HCT116 (cell line): ENCODE results near the gene NAP1L1. TPM values are rescaled to one million over a fixed set of nuclear protein-coding genes. Genes with fewer than 3 reads are reported as not detected.

Experiments used
- ATAC-seq: fragments of 200-7000 bp; cut with Tn5 transposase; 2 replicates; pipeline ENCODE4 v1.9.1; 2020; ENCODE audit warnings: mild to moderate bottlenecking, moderate library complexity
- BruUV-seq: library from RNA; stranded (reverse); fragments of 400-500 nt; replicated peaks from 2 replicates; lab custom pipeline; 2021; lab: Mats Ljungman, UMichigan
- CTCF ChIA-PET: fragments of 300-600 bp; sonication (Branson Sonifier 250); formaldehyde crosslinking; loops from one replicate; lab custom pipeline; 2021; ENCODE audit warnings: antibody characterized with exemption; lab: Charles Lee
- POLR2A ChIA-PET: fragments of 300-600, 350-600 bp; sonication (Branson Sonifier 250); formaldehyde crosslinking; loops from one replicate; lab custom pipeline; 2021; ENCODE audit warnings: antibody characterized with exemption; lab: Charles Lee
- RAD21 ChIA-PET, 2 experiments: fragments of 300-600 bp; sonication (Branson Sonifier 250); formaldehyde crosslinking; loops; one replicate each; lab custom pipeline; 2023; ENCODE audit warnings: low total read pairs in 2 of 2; ENCODE audit not compliant: uncharacterized antibody in 2 of 2, unreplicated experiment in 2 of 2, low non-redundant PET in 1 of 2; lab: Charles Lee
- DNase-seq: peaks from one replicate; pipeline ENCODE4 v3.0.0-alpha.2; 2010; ENCODE audit warnings: low read depth, low spot score
- H2AFZ ChIP-seq: fragments of 200-600 bp; shearing (Covaris generic), sonication (generic); 2 replicates; pipeline ENCODE4 v1.6.1; 2017; ENCODE audit warnings: low read depth, mixed run types, mixed read lengths, antibody characterized with exemption, low read length; ENCODE audit not compliant: poor library complexity, severe bottlenecking
- H3K27ac ChIP-seq: 2 replicates; pipeline ENCODE4 v1.5.1; 2012; ENCODE audit warnings: low read depth, low read length
- H3K27me3 ChIP-seq: fragments of 200-600 bp; sonication (generic); 2 replicates; pipeline ENCODE4 v1.6.1; 2016; ENCODE audit warnings: mixed run types, low read length, mixed read lengths; ENCODE audit not compliant: insufficient read depth
- H3K36me3 ChIP-seq, 2 experiments: fragments of 200-500 bp in 1 of 2; fragments of 200-600 bp in 1 of 2; sonication (Bioruptor generic) in 1 of 2; sonication (generic) in 1 of 2; 2 replicates each; pipeline versions ENCODE4 v1.5.1 to v1.6.1; 2014 to 2016; ENCODE audit warnings: low read length in 2 of 2, inconsistent platforms in 1 of 2, mixed read lengths in 1 of 2, mixed run types in 1 of 2; ENCODE audit not compliant: insufficient read depth in 2 of 2, control insufficient read depth in 1 of 2
- H3K4me1 ChIP-seq, 2 experiments: fragments of 200-600 bp in 1 of 2; sonication (generic) in 1 of 2; 2 replicates each; pipeline versions ENCODE4 v1.5.1 to v1.6.1; 2012 to 2017; ENCODE audit warnings: low read length in 2 of 2, inconsistent platforms in 1 of 2, mild to moderate bottlenecking in 1 of 2, mixed read lengths in 1 of 2, mixed run types in 1 of 2, moderate library complexity in 1 of 2; ENCODE audit not compliant: insufficient read depth in 2 of 2, control insufficient read depth in 1 of 2
- H3K4me2 ChIP-seq: fragments of 200-600 bp; sonication (generic); 2 replicates; pipeline ENCODE4 v1.6.1; 2017; ENCODE audit warnings: mixed run types, low read length, mixed read lengths
- H3K4me3 ChIP-seq, 2 experiments: fragments of 200-600 bp in 1 of 2; sonication (generic) in 1 of 2; replicated peaks in 1 of 2; 2 replicates each; pipeline ENCODE4 v1.5.1; 2011 to 2016; ENCODE audit warnings: low read length in 2 of 2, control low read depth in 1 of 2, low read depth in 1 of 2, mild to moderate bottlenecking in 1 of 2, mixed read lengths in 1 of 2, mixed run types in 1 of 2
- H3K79me2 ChIP-seq: fragments of 200-600 bp; sonication (generic); 2 replicates; pipeline ENCODE4 v1.6.1; 2017; ENCODE audit warnings: mild to moderate bottlenecking, mixed run types, low read length, moderate library complexity, mixed read lengths; ENCODE audit not compliant: insufficient read depth
- H3K9ac ChIP-seq: fragments of 200-600 bp; sonication (generic); 2 replicates; pipeline ENCODE4 v1.6.1; 2016; ENCODE audit warnings: low read length, mixed read lengths
- H3K9me2 ChIP-seq: fragments of 200-600 bp; sonication (generic), shearing (Covaris generic); 2 replicates; pipeline ENCODE4 v1.6.1; 2017; ENCODE audit warnings: mixed run types, mild to moderate bottlenecking, moderate library complexity; ENCODE audit not compliant: insufficient read depth
- H3K9me3 ChIP-seq, 2 experiments: fragments of 200-500 bp in 1 of 2; fragments of 200-600 bp in 1 of 2; sonication (Bioruptor generic) in 1 of 2; sonication (generic) in 1 of 2; 2 replicates each; pipeline ENCODE4 v1.6.1; 2014 to 2017; ENCODE audit warnings: low read length in 2 of 2, mixed read lengths in 2 of 2, inconsistent platforms in 1 of 2, low read depth in 1 of 2, mild to moderate bottlenecking in 1 of 2, mixed run types in 1 of 2, moderate library complexity in 1 of 2; ENCODE audit not compliant: control insufficient read depth in 1 of 2, insufficient read depth in 1 of 2
- H4K20me1 ChIP-seq: fragments of 200-600 bp; sonication (generic), shearing (Covaris generic); 2 replicates; pipeline ENCODE4 v1.6.1; 2017; ENCODE audit warnings: mixed run types, mild to moderate bottlenecking, moderate library complexity; ENCODE audit not compliant: insufficient read depth
- CBX3 ChIP-seq: IDR thresholded peaks from 2 replicates; pipeline ENCODE4 v1.6.1; 2012; ENCODE audit warnings: low read depth
- CEBPB ChIP-seq: IDR thresholded peaks from 2 replicates; pipeline ENCODE4 v1.6.1; 2012; ENCODE audit warnings: low read depth
- ELF1 ChIP-seq: IDR thresholded peaks from 2 replicates; pipeline ENCODE4 v1.6.1; 2012; ENCODE audit warnings: low read depth, borderline replicate concordance
- EZH2phosphoT487 ChIP-seq: fragments of 200-600 bp; IDR thresholded peaks from 2 replicates; pipeline ENCODE4 v1.6.1; 2018; ENCODE audit warnings: antibody characterized with exemption, borderline replicate concordance
- FOSL1 ChIP-seq: IDR thresholded peaks from 2 replicates; pipeline ENCODE4 v1.6.1; 2012; ENCODE audit warnings: low read depth
- JUND ChIP-seq: IDR thresholded peaks from 2 replicates; pipeline ENCODE4 v1.6.1; 2012
- POLR2A ChIP-seq: IDR thresholded peaks from 2 replicates; pipeline ENCODE4 v1.7.0; 2011; ENCODE audit warnings: borderline replicate concordance; ENCODE audit not compliant: insufficient read depth, insufficient read length; ENCODE audit errors: extremely low read depth
- POLR2AphosphoS5 ChIP-seq: IDR thresholded peaks from 2 replicates; pipeline ENCODE4 v1.6.1; 2011; ENCODE audit warnings: mild to moderate bottlenecking, low read depth, low read length, moderate library complexity
- RAD21 ChIP-seq: IDR thresholded peaks from 2 replicates; pipeline ENCODE4 v1.6.1; 2012; ENCODE audit warnings: low read depth, mild to moderate bottlenecking
- SIN3A ChIP-seq: IDR thresholded peaks from 2 replicates; pipeline ENCODE4 v1.6.1; 2012; ENCODE audit warnings: low read depth
- SP1 ChIP-seq: IDR thresholded peaks from 2 replicates; pipeline ENCODE4 v1.6.1; 2012; ENCODE audit warnings: low read depth
- SRF ChIP-seq: IDR thresholded peaks from 2 replicates; pipeline ENCODE4 v1.6.1; 2012; ENCODE audit warnings: low read depth
- TCF7L2 ChIP-seq: IDR thresholded peaks from 2 replicates; pipeline ENCODE4 v1.7.0; 2011; ENCODE audit warnings: borderline replicate concordance, inconsistent platforms; ENCODE audit not compliant: insufficient read depth, insufficient read length; ENCODE audit errors: extremely low read depth
- ZFX ChIP-seq: fragments of 450-650 bp; IDR thresholded peaks from 2 replicates; pipeline ENCODE4 v1.6.1; 2017
- intact Hi-C: fragments of 100-400 bp; cut with micrococcal nuclease; formaldehyde crosslinking; loops from 2 replicates; pipeline ENCODE4 v1.10.0; 2022
- total RNA-seq: library from RNA; stranded (reverse); gene quantifications from one replicate; pipeline ENCODE4 v1.2.1, GENCODE V29; 2021; ENCODE audit not compliant: unreplicated experiment
- TF ChIP-seq, protein P1 (sequence below): IDR thresholded peaks from 2 replicates; pipeline ENCODE4 v1.6.1; 2012
- TF ChIP-seq, protein P2 (sequence below), 3 experiments: fragments of 200-600 bp in 1 of 3; sonication (generic) in 1 of 3; IDR thresholded peaks in 2 of 3; conservative IDR thresholded peaks in 1 of 3; 2 replicates each; pipeline ENCODE4 v1.5.1; 2012 to 2017; ENCODE audit warnings: low read depth in 2 of 3, low read length in 2 of 3, antibody characterized with exemption in 1 of 3, borderline replicate concordance in 1 of 3, control low read depth in 1 of 3, mild to moderate bottlenecking in 1 of 3, mixed read lengths in 1 of 3, mixed run types in 1 of 3, moderate library complexity in 1 of 3; ENCODE audit not compliant: insufficient read depth in 1 of 3
- TF ChIP-seq, protein P3 (sequence below): IDR thresholded peaks from 2 replicates; pipeline ENCODE4 v1.6.1; 2012; ENCODE audit warnings: low read depth
- TF ChIP-seq, protein P4 (sequence below): IDR thresholded peaks from 2 replicates; pipeline ENCODE4 v1.6.1; 2012
- TF ChIP-seq, protein P5 (sequence below): IDR thresholded peaks from 2 replicates; pipeline ENCODE4 v1.6.1; 2011; ENCODE audit warnings: mild to moderate bottlenecking, low read length, moderate library complexity; ENCODE audit not compliant: insufficient replicate concordance; ENCODE audit errors: extremely low read depth

Gene NAP1L1
- total RNA-seq, 1 experiment from 2014 or later = 531 TPM

DNA sequence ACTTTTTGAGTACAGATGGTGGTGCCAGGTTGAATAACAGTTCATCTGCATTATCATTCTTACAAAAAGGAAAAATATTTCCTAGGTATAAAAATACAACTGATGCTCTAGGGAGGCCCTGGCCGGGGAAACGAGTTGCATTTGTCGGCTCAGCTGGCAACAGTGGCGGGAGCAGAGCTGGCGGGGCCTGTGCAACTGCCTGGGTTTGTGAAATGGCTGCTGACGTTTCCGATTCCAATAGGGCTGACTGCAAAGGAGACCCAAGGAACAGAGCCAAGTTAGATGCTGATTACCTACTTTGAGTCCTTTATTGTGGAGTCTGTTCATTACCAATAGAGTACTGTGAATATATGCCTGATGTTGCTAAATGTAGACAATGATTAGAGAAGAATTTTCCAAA is 27.2 kb downstream of the NAP1L1 start (continued):
- TF ChIP-seq SP1 (no peak), SIN3A (no peak), JUND (no peak), POLR2A (no peak), SRF (no peak)

DNA sequence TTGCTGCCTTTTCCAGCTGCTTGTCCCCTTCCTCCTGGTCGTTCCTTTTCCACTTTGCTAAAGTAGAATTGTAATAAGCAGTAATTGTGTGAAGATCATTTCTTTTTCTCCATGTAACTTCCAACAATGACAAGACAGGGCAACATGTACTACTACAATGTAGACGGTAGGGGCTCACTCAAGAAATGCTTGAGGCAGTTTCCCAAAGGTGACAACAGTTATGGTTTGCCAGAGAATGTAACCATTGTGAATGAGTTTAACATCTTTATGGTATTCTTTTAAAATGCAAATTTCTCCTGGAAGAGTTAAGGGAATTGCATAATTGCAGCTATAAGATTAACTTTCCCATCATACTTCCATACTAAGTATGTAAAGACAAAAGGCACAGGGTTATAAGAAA is 29.1 kb downstream of the NAP1L1 start:
- no peak overlapping the region for H3K9ac ChIP-seq
- ChIA-PET POLR2A (no interaction called here), RAD21 (no interaction called here), CTCF (interaction anchor here (1.7 kb wide), 1 partner anchor 18 kb away, joined by 3 read pairs; no protein-coding TSS in a partner anchor)
- H3K9me3 ChIP-seq = no peaks in the 10 kb centered on the region
- DNase-seq (no peak), ATAC-seq (no peak)
- no peak overlapping the region for H3K4me2 ChIP-seq
- H3K27me3 ChIP-seq = no peaks in the 10 kb centered on the region
- no peaks in the 10 kb centered on the region for H3K9me2 ChIP-seq
- peaks cover 30 to 42% of the 10 kb centered on the region in 2 experiments for H3K36me3 ChIP-seq
- H2AFZ ChIP-seq = no peak overlapping the region
- no peak for TF ChIP-seq FOSL1
- TF ChIP-seq, protein P1, sequence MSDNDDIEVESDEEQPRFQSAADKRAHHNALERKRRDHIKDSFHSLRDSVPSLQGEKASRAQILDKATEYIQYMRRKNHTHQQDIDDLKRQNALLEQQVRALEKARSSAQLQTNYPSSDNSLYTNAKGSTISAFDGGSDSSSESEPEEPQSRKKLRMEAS = no peak
- no peak for TF ChIP-seq ELF1
- no peak for TF ChIP-seq CBX3
- TF ChIP-seq, protein P2, sequence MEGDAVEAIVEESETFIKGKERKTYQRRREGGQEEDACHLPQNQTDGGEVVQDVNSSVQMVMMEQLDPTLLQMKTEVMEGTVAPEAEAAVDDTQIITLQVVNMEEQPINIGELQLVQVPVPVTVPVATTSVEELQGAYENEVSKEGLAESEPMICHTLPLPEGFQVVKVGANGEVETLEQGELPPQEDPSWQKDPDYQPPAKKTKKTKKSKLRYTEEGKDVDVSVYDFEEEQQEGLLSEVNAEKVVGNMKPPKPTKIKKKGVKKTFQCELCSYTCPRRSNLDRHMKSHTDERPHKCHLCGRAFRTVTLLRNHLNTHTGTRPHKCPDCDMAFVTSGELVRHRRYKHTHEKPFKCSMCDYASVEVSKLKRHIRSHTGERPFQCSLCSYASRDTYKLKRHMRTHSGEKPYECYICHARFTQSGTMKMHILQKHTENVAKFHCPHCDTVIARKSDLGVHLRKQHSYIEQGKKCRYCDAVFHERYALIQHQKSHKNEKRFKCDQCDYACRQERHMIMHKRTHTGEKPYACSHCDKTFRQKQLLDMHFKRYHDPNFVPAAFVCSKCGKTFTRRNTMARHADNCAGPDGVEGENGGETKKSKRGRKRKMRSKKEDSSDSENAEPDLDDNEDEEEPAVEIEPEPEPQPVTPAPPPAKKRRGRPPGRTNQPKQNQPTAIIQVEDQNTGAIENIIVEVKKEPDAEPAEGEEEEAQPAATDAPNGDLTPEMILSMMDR (IDR thresholded peaks at IDR 0.05 in 2 of 3, conservative IDR thresholded peaks at IDR 0.05 in 1 of 3; ENCODE audit: borderline replicate concordance in 1 of 3, insufficient read depth in 1 of 3, low read depth in 2 of 3, low read length in 2 of 3) = no peak
- TF ChIP-seq ZFX = no peak
- TF ChIP-seq, protein P3, sequence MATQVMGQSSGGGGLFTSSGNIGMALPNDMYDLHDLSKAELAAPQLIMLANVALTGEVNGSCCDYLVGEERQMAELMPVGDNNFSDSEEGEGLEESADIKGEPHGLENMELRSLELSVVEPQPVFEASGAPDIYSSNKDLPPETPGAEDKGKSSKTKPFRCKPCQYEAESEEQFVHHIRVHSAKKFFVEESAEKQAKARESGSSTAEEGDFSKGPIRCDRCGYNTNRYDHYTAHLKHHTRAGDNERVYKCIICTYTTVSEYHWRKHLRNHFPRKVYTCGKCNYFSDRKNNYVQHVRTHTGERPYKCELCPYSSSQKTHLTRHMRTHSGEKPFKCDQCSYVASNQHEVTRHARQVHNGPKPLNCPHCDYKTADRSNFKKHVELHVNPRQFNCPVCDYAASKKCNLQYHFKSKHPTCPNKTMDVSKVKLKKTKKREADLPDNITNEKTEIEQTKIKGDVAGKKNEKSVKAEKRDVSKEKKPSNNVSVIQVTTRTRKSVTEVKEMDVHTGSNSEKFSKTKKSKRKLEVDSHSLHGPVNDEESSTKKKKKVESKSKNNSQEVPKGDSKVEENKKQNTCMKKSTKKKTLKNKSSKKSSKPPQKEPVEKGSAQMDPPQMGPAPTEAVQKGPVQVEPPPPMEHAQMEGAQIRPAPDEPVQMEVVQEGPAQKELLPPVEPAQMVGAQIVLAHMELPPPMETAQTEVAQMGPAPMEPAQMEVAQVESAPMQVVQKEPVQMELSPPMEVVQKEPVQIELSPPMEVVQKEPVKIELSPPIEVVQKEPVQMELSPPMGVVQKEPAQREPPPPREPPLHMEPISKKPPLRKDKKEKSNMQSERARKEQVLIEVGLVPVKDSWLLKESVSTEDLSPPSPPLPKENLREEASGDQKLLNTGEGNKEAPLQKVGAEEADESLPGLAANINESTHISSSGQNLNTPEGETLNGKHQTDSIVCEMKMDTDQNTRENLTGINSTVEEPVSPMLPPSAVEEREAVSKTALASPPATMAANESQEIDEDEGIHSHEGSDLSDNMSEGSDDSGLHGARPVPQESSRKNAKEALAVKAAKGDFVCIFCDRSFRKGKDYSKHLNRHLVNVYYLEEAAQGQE = no peak
- no peak for TF ChIP-seq POLR2AphosphoS5
- no peak for TF ChIP-seq JUND
- no peak for TF ChIP-seq RAD21
- no peak for TF ChIP-seq CEBPB
- TF ChIP-seq SP1 = no peak
- TF ChIP-seq TCF7L2 = no peak
- TF ChIP-seq, protein P4, sequence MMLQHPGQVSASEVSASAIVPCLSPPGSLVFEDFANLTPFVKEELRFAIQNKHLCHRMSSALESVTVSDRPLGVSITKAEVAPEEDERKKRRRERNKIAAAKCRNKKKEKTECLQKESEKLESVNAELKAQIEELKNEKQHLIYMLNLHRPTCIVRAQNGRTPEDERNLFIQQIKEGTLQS = no peak
- no peak for TF ChIP-seq SIN3A
- TF ChIP-seq EZH2phosphoT487 = no peak
- TF ChIP-seq, protein P5, sequence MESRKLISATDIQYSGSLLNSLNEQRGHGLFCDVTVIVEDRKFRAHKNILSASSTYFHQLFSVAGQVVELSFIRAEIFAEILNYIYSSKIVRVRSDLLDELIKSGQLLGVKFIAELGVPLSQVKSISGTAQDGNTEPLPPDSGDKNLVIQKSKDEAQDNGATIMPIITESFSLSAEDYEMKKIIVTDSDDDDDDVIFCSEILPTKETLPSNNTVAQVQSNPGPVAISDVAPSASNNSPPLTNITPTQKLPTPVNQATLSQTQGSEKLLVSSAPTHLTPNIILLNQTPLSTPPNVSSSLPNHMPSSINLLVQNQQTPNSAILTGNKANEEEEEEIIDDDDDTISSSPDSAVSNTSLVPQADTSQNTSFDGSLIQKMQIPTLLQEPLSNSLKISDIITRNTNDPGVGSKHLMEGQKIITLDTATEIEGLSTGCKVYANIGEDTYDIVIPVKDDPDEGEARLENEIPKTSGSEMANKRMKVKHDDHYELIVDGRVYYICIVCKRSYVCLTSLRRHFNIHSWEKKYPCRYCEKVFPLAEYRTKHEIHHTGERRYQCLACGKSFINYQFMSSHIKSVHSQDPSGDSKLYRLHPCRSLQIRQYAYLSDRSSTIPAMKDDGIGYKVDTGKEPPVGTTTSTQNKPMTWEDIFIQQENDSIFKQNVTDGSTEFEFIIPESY = no peak
- H4K20me1 ChIP-seq = peaks cover 9% of the 10 kb centered on the region; the same call in 1 of the 2 replicates
- H3K27ac ChIP-seq = no peak overlapping the region
- no TSS peak for BruUV-seq
- peaks cover 64% of the 10 kb centered on the region for H3K79me2 ChIP-seq
- H3K4me3 ChIP-seq = no peak overlapping the region
- intact Hi-C loops = loop anchor here (10.0 kb wide), 1 partner anchor 289 kb away; the partner anchor contains the start of gene BBS10
- no peaks in the 10 kb centered on the region for H3K4me1 ChIP-seq
